HG02840 (cell line): ENCODE data around the gene SLC6A11.

Source experiments
- ATAC-seq: cut with Tn5 transposase; IDR thresholded peaks from one replicate; pipeline ENCODE4 v1.9.1; 2021; ENCODE audit warnings: mild to moderate bottlenecking, moderate library complexity, moderate number of reproducible peaks; ENCODE audit not compliant: unreplicated experiment, low FRiP score

Gene SLC6A11

GRCh38 chr3:10836676-10837075 lies 20.6 kb downstream of the SLC6A11 start:
- no peak for ATAC-seq

- ATAC-seq = no peak
These were observed 21.8 kb downstream of the SLC6A11 start for GRCh38 chr3:10837849-10838248.

- ATAC-seq = no peak
These were observed 23.1 kb downstream of the SLC6A11 start for GRCh38 chr3:10839167-10839566.

GRCh38 chr3:10841100-10841499 lies 25.1 kb downstream of the SLC6A11 start:
- no peak for ATAC-seq

DNA sequence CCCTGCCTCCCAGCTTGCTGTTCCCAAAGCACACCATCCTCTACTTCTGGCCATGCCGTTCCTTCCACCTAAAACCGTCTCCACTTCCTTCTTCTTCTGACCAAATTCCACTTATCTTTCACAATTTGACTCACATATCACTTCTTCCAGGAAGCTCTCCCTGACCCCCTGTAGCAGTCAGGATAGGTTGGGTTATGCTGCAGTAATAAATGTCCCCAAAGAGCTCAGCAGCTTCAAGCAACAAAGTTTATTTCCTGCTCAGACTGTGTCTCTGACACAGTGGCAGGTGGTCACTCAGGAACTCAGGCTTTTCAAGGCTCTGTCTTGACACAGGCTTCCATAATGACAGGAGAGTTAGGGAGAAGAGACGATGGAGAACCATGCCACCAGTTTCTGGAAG lies 27.4 kb downstream of the SLC6A11 start:
- no peak for ATAC-seq

DNA sequence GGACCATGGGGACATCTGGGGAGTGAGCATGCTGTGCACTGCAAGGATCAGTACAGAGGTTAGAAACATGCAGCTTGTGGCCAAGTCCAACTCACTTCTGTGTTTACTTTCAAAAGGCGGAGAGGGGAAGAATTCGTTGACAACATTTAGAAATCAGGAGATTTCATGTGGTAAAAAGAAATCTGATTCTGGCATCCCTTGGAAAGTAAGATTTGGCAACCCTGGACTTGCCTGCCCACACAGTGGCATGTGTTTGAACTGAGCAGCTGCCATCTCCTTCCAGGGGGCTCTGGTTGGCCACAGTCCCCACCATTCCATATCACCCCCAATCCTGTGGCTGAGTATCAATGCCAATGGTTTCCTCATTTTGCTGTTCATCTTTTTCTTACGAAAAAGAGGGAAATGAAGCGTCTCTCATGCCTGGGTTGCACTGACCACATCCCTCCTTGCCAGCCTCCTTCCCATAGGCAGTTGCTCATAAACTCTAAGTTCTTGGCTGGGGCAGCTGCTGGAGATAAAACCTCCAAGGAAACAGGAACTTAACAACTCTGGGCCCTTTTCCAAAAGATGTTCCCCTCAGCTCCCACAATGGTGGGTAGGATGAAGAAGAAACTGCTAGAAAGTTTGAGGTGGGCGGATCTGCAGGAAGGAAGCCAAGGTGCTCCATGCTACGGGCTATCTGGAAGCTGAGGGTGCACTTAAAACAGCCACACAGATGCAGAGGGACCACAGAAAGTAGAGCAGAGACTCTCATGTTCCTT lies 29.2 kb downstream of the SLC6A11 start:
- ATAC-seq = no peak

DNA sequence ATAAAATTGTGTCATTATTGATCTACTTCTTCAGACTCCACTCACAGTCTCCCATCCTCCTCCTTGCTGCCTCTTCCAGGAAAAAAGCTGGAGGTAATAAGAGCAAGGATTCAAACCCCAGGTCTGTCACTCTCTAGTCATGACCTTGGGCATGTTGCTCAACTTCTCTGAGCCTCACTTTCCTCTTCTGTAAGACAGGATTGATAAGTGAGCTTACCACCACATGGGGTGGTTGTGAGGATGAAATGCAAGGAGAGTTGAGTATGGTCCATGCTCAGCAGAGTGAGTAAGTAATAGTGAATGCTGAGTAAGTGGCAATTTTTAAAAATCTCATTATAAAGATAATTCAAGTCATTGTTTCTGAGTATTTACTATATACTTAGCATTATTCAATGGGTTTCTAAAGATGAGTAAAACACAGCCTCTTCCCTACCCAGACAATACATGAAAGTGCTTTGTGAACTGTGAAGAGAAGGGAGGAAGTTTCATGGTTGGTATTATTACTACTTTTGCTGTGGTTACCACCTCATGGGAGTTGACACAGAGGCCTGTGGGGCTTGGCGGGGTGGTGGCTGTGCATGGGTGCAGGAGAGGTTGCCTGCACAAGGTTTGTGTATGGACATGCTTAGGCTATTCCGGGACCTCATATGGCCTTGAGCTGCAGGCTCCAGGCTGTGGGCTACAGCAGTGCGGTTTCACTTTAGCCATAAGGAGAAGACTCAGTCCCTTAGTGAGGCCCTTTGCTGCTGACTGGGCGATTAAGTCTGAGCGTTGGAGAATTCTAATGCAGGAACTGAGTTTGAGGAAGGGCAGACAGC lies 30.0 kb downstream of the SLC6A11 start:
- ATAC-seq = no peak

DNA sequence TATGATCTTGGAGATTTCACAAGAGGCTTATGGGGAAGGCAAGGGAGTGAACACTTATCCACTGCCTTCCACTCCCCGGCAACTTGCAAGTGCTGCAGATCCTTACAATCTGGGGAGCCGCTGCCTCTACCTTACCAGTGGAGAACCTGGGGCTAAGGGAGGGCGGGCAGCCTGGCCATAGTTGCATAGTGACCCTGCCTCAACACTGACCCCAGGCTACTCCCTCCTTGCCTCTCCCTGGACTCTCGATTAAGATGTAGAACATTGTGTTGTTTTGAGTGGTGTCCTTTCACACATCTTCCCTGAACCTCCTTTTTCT lies 30.6 kb downstream of the SLC6A11 start:
- no peak for ATAC-seq

DNA sequence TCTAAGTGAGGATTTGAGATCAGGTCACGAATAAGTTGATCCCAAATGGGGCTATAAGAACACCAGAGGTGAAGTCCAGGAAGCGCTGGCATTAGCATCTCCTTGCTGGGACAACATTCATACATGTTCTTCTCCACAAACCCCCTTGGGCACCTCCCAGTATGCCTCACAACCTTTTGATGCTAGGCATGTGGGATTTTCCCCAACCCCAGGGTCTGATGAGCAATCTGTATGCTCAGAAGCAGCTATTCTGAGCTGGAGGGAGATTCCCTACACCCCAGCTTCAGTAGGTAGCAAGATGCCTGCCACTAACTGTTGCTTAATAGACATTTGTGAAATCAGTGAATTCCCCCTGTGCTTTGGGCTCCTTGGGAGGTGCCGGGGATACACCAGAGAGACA lies 32.2 kb downstream of the SLC6A11 start:
- no peak for ATAC-seq

GRCh38 chr3:10852066-10852808 lies 36.2 kb downstream of the SLC6A11 start:
- ATAC-seq = no peak

DNA sequence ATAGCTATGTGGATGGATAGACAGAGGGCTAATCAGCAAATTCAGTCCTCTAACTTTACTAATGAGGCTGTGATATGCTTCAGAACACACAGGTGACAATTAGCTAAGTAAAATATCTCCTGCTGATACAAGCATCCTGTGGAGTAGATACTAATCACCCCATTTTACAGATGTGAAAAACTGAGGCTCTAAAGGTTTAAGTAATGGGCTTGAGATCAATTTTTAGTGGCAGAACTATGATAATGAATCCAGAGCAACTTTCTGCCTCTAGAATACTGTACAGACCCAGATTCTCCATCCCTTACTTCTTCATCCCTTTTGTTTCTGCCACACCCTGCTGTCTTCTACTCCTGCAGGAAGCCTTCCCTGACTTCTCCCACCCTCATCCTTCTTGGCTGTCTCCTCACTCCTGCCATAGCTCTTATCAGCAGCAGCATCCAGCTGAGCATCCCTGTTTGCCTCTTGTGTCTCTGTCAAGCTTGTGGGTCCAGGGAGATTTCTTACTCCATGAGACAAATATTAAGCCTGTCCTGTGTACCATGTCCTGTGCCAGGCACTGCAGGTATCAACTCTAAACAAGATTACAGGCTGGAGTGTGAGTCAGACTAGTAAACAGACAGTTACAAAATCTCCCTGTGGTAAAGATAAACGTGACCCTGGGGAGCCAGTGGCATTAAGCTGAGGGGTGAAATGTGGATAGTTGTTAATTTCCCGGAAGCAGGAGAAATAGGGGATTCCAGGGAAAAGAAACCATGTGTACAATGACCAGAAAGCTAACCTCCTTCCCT lies 39.2 kb downstream of the SLC6A11 start:
- no peak for ATAC-seq

DNA sequence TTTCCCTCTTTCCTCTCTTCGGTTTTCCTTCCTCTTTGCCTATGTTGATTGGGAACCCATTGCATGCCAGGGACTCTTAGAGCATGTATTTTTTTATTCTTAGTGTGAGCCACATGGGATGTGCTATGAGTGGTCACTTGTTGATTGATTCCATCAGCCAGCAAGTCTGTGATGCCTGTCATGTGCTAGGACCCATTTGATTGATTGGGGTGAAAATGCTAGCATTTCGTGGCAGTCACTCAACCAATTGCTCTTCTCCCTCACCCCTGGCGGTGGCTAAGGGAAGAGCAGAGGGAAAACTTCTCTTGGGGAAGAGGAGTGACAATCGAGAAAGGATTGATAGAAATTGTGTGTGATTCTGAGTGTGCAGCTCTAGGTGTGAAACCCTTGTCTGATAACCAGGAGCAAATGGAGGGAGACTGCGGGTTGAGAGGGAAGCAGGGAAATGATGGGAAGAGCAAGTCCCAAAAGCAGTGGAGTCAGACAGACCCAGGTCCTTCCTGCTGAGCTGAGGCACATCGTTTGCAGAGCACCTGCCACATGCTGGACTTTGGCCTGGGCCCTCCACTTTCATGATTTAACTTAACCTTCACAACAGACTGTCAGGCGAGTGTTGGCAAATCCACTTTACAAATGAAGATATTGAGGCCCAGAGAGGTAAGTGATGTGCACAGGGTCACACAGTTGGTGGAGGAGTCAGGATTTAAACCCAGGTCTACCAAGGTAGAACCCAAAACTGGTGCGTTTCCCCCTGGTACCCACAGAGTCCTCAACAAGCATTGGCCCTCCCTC lies 40.0 kb downstream of the SLC6A11 start:
- ATAC-seq = no peak

GRCh38 chr3:10857235-10857634 lies 41.2 kb downstream of the SLC6A11 start:
- ATAC-seq = no peak

GRCh38 chr3:10858091-10858490 lies 42.1 kb downstream of the SLC6A11 start:
- no peak for ATAC-seq

- no peak for ATAC-seq
These were observed 51.4 kb downstream of the SLC6A11 start for GRCh38 chr3:10867384-10867783.

GRCh38 chr3:10869460-10869859 lies 53.4 kb downstream of the SLC6A11 start:
- ATAC-seq = no peak

- no peak for ATAC-seq
These were observed 54.3 kb downstream of the SLC6A11 start for GRCh38 chr3:10870296-10870695.

DNA sequence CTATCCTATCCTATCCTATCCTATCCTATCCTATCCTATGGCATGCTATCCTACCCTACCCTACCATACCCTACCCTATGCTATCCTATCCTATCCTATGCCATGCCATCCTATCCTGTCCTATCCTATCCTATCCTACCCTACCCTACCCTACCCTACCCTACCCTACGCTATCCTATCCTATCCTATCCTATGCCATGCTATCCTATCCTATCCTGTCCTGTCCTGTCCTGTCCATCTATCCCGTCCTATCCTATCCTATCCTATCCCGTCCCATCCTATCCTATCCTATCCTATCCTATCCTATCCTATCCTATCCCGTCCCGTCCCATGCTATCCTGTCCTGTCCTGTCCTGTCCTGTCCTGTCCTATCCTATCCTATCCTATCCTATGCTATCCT lies 57.4 kb downstream of the SLC6A11 start:
- ATAC-seq = no peak

DNA sequence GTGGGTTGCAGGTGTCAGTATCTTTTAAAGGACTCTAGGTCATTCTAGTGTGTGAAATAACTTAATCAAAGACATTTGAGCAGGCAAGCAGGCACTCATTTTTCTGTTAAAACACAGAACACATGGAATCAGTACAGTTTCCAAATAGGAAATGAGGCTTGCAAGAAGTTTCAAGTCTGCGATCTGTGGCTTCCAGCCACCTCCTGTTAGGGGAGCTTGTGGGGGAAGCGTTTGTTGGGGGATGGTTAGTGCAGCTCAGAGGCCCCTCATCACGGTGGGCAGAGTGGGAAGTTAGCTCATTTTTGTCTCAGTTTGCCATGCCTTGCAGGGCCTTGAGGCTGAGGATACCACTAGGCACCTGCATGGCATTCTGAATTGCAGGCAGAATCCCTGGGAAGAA lies 59.9 kb downstream of the SLC6A11 start:
- no peak for ATAC-seq

DNA sequence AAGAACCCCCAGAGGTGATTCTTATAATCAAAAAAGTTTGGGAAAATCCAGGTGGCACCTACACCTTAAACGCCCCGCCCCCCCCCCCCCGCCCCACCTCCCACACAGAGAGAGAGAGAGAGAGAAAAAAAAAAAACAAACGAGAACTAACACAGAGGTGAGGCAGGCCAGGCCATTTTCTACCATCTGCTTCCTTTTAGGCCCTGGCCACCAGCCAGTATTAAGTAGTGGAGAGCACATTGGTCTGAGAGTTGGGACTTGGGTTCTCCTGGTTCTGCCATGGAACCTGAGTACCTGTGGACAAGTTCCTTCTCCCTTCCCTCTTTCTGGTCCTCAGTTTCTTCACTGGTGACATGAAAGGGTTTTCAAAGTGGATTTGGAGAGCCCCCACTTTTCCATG lies 60.6 kb downstream of the SLC6A11 start:
- ATAC-seq = no peak
